ENCODE results near the gene ADIPOR2. TPM values are rescaled to one million over a fixed set of nuclear protein-coding genes. Genes with fewer than 3 reads are reported as not detected.

ADIPOR2 gene
- polyA plus RNA-seq, 3 donors = 3.9 to 14.6 (median 6.2) TPM

DNA sequence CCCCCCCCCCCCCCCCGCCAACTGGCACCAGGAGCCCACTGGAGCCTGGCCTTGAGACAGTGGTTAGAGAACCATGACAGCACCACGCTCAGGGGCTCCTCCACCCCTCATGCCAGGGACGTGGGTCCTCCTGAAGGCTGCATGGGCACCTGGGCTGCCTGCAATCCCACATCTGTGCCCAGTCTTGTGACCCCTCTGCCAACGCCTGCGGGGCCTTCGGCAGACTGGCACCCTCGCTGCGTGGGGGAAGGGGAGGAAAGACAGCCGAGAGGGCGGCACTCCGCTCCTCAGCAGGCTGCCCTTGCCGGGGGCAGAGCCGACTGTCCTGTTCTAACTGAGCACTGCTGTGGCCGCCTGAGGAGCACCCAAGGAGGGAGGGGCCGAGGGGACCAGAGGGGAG lies 135.5 kb downstream of the ADIPOR2 start:
- Mint-ChIP-seq H3K27me3 (ENCODE audit: low read depth in 3 of 3) (peaks cover 23 to 31% (median 28%) of the 10 kb centered on the region in 3 donors), H3K36me3 (no peaks in the 10 kb centered on the region), H3K4me1 (peaks cover 5% of the 10 kb centered on the region), H3K4me3 (no peak overlapping the region), H3K9me3 (peaks cover 0 to 2% (median 0%) of the 10 kb centered on the region in 7 donors), H3K27ac (no peak overlapping the region)
- Histone ChIP-seq H3K9ac (ENCODE audit: insufficient read depth, low read length, poor library complexity, severe bottlenecking) (no peak overlapping the region), H3K9me3 (replicated peaks in 1 of 2; ENCODE audit: control insufficient read depth in 1 of 2, insufficient read depth in 1 of 2, low read length in 2 of 2) (no peaks in the 10 kb centered on the region), H3K36me3 (replicated peaks in 1 of 2; ENCODE audit: control insufficient read depth in 1 of 2, insufficient read depth in 2 of 2, low read length in 2 of 2) (no peaks in the 10 kb centered on the region), H2AFZ (ENCODE audit: insufficient read depth, low read depth, low read length, poor library complexity, severe bottlenecking) (no peak overlapping the region), H3K4me2 (replicated peaks; ENCODE audit: extremely low read depth, low read length, poor library complexity, severe bottlenecking) (no peak overlapping the region), H3K27ac (ENCODE audit: low read depth in 1 of 2, low read length in 2 of 2) (no peak overlapping the region), H3K79me2 (ENCODE audit: insufficient read depth, low read length) (no peaks in the 10 kb centered on the region), H3K4me1 (ENCODE audit: control insufficient read depth in 1 of 2, insufficient read depth in 2 of 2, low read length in 2 of 2) (no peaks in the 10 kb centered on the region), H3K27me3 (ENCODE audit: control insufficient read depth in 2 of 2, insufficient read depth in 2 of 2, low read length in 2 of 2) (peaks cover 2 to 28% of the 10 kb centered on the region in 2 donors), H3K4me3 (replicated peaks in 1 of 3; ENCODE audit: low read depth in 2 of 3, low read length in 3 of 3) (no peak overlapping the region), H4K20me1 (ENCODE audit: insufficient read depth, low read length) (no peaks in the 10 kb centered on the region)
- TF ChIP-seq, protein P1, sequence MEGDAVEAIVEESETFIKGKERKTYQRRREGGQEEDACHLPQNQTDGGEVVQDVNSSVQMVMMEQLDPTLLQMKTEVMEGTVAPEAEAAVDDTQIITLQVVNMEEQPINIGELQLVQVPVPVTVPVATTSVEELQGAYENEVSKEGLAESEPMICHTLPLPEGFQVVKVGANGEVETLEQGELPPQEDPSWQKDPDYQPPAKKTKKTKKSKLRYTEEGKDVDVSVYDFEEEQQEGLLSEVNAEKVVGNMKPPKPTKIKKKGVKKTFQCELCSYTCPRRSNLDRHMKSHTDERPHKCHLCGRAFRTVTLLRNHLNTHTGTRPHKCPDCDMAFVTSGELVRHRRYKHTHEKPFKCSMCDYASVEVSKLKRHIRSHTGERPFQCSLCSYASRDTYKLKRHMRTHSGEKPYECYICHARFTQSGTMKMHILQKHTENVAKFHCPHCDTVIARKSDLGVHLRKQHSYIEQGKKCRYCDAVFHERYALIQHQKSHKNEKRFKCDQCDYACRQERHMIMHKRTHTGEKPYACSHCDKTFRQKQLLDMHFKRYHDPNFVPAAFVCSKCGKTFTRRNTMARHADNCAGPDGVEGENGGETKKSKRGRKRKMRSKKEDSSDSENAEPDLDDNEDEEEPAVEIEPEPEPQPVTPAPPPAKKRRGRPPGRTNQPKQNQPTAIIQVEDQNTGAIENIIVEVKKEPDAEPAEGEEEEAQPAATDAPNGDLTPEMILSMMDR (IDR thresholded peaks at IDR 0.05) = no peak
- DNase-seq = no peak
- WGBS (ENCODE audit: insufficient coverage) = 93% methylated on average over 11 of the region's 15 CpGs
- intact Hi-C loops (cut with micrococcal nuclease) = no loop called here

DNA sequence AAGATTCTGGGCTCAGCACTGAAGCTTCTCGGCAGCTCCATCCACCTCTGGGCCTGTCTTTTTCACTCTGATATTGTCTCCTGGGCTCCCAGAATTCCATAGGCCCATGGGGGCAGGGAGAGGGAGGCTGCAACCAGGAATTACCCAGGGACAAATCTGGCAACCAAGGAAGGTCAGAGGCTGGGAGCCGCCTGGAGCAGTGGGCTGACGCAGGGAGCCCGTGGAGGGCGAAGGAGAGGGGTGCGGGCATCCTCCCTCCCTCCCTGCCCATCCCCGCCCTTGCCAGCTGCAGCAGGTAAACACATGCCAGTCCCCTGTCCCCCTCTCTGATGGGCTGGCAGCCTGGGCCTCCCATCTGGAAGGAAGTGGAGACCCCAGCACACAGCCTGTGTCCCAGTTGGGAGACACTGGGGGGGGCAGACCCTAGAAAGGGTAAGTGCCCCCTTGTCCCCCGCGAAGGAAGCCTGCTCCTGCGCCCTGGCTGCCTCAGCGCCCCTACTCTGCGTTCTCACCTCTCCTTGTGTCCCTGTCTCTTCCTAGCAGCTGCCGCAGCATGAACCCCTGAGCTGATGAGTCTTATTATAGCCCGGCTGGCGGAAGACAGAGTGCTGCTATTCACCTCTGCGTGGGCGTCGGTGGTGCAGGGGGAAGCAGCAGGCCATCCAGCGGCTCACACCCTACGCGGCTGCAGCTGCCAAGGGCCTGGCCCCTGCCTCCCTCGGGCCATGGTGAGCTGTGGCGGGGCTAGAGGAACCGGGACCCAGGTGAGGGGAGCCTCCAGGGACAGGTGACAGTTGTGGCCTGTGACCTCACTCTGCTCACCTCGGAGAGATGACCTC lies 136.2 kb downstream of the ADIPOR2 start:
- H3K4me2 ChIP-seq (replicated peaks; ENCODE audit: extremely low read depth, low read length, poor library complexity, severe bottlenecking) = no peak overlapping the region
- TF ChIP-seq, protein P1 (IDR thresholded peaks at IDR 0.05) = no peak
- H3K9ac ChIP-seq (ENCODE audit: insufficient read depth, low read length, poor library complexity, severe bottlenecking) = no peak overlapping the region
- H3K79me2 ChIP-seq (ENCODE audit: insufficient read depth, low read length) = no peaks in the 10 kb centered on the region
- no peak for DNase-seq
- H3K4me3 ChIP-seq (replicated peaks in 1 of 3; ENCODE audit: low read depth in 2 of 3, low read length in 3 of 3) = no peak overlapping the region
- peaks cover 2 to 26% of the 10 kb centered on the region in 2 donors for H3K27me3 ChIP-seq (ENCODE audit: control insufficient read depth in 2 of 2, insufficient read depth in 2 of 2, low read length in 2 of 2)
- H2AFZ ChIP-seq (ENCODE audit: insufficient read depth, low read depth, low read length, poor library complexity, severe bottlenecking) = no peak overlapping the region
- peaks cover 0 to 2% (median 0%) of the 10 kb centered on the region in 7 donors for H3K9me3 Mint-ChIP-seq
- no peaks in the 10 kb centered on the region for H3K9me3 ChIP-seq (replicated peaks in 1 of 2; ENCODE audit: control insufficient read depth in 1 of 2, insufficient read depth in 1 of 2, low read length in 2 of 2)
- 84% methylated on average over 19 of the region's 25 CpGs for WGBS (ENCODE audit: insufficient coverage)
- H3K4me1 Mint-ChIP-seq = peaks cover 5% of the 10 kb centered on the region
- H3K36me3 ChIP-seq (replicated peaks in 1 of 2; ENCODE audit: control insufficient read depth in 1 of 2, insufficient read depth in 2 of 2, low read length in 2 of 2) = no peaks in the 10 kb centered on the region
- H3K27ac ChIP-seq (ENCODE audit: low read depth in 1 of 2, low read length in 2 of 2) = no peak overlapping the region
- intact Hi-C loops (cut with micrococcal nuclease) = no loop called here
- H4K20me1 ChIP-seq (ENCODE audit: insufficient read depth, low read length) = no peaks in the 10 kb centered on the region
- H3K4me3 Mint-ChIP-seq = no peak overlapping the region
- H3K27ac Mint-ChIP-seq = no peak overlapping the region
- no peaks in the 10 kb centered on the region for H3K4me1 ChIP-seq (ENCODE audit: control insufficient read depth in 1 of 2, insufficient read depth in 2 of 2, low read length in 2 of 2)
- H3K27me3 Mint-ChIP-seq (ENCODE audit: low read depth in 3 of 3) = peaks cover 23 to 31% (median 25%) of the 10 kb centered on the region in 3 donors
- no peaks in the 10 kb centered on the region for H3K36me3 Mint-ChIP-seq
